ENCODE measurements around the gene SARNP. TPM values are rescaled to one million over a fixed set of nuclear protein-coding genes. Genes with fewer than 3 reads are reported as not detected.

The SARNP gene
- total RNA-seq, 1 donor from 2014 or later, result 75.1 TPM

- Mint-ChIP-seq H3K27ac (peak overlapping the region; percentile 92), H3K4me3 (peak overlapping the region; percentile 98), H3K4me1 (ENCODE audit: low read depth) (peaks cover 34% of the 10 kb centered on the region), H3K27me3 (ENCODE audit: insufficient read depth) (no peaks in the 10 kb centered on the region), H3K36me3 (ENCODE audit: low read depth) (peaks cover 21% of the 10 kb centered on the region), H3K9me3 (no peaks in the 10 kb centered on the region)
- peak; percentile 39 for DNase-seq (ENCODE audit: low spot score)
- intact Hi-C loops (cut with micrococcal nuclease), result no loop called here
Observed at GRCh38 chr12:55830601-55831446, 13.3 kb upstream of the SARNP start.

DNA sequence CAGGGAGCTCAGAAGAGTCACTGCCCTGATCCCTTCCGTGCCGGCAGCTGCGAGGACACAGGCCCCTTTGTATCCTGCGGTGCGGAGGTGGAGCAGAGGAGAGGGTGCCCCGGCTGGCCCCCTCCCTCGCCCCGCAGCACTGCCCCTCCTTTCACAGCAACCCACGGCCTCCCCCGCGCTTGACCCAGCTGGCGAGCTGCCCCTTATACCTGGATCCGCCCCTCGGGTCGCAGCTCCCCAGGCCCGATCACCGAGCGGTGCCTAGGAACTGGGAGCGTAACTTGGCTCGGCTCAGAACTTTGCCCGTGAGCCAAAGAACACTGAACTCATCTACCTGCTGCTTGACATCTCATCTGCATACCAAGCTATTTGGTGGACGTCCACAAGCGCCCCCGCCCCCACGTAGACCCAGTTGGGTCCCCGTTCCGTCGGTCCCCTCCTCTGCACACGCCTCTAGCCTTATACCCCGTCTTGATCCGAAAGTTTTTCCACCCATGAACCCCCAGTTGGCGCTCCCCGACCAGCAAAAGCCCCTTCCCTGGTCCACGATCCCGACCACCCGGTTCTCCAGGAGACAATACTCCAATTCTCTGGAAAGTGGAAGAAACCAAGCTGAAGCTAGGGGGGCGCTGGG is 12.6 kb upstream of the SARNP start:
- H3K9me3 Mint-ChIP-seq, result no peaks in the 10 kb centered on the region
- peak overlapping the region; percentile 98 for H3K4me3 Mint-ChIP-seq
- intact Hi-C loops (cut with micrococcal nuclease), result loop anchor here (1.0 to 5.0 kb wide), 9 partner anchors 12 to 857 kb away; partner anchors contain the start of genes ORMDL2, PA2G4, PTGES3 and PYM1
- DNase-seq (ENCODE audit: low spot score), result peak; percentile 22
- H3K4me1 Mint-ChIP-seq (ENCODE audit: low read depth), result peaks cover 37% of the 10 kb centered on the region
- peak overlapping the region; percentile 92 for H3K27ac Mint-ChIP-seq
- peaks cover 23% of the 10 kb centered on the region for H3K36me3 Mint-ChIP-seq (ENCODE audit: low read depth)
- no peaks in the 10 kb centered on the region for H3K27me3 Mint-ChIP-seq (ENCODE audit: insufficient read depth)

- H3K27me3 Mint-ChIP-seq (ENCODE audit: insufficient read depth), result no peaks in the 10 kb centered on the region
- H3K4me1 Mint-ChIP-seq (ENCODE audit: low read depth), result peaks cover 47% of the 10 kb centered on the region
- no peak for DNase-seq (ENCODE audit: low spot score)
- peaks cover 25% of the 10 kb centered on the region for H3K36me3 Mint-ChIP-seq (ENCODE audit: low read depth)
- H3K9me3 Mint-ChIP-seq, result no peaks in the 10 kb centered on the region
- H3K27ac Mint-ChIP-seq, result peak overlapping the region; percentile 71
- intact Hi-C loops (cut with micrococcal nuclease), result loop anchor here (2.0 to 5.0 kb wide), 3 partner anchors 70 to 859 kb away; partner anchors contain the start of genes PTGES3 and PYM1
- peak overlapping the region; percentile 98 for H3K4me3 Mint-ChIP-seq
Observed at GRCh38 chr12:55828357-55828756, 10.8 kb upstream of the SARNP start.

DNA sequence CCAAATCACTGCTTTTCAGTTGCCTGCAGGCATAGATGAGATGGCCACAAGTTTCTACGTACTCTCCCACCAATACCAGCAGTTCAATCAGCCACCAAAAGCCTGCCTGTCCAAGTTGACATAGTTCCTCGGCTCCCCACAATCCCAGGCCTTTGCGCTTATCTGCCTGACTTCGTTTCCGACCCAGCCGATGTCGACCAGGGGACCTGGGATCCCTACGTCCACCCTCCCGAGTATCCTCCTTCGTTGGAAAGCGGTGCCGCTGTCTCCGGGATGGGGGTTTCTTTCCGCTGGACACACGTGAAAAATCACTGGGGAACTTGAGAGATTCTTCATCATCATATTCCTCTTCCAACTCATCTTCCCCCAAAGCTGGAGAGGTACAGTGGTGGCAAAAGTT is 10.3 kb upstream of the SARNP start:
- Mint-ChIP-seq H3K4me1 (ENCODE audit: low read depth) (peaks cover 47% of the 10 kb centered on the region), H3K27me3 (ENCODE audit: insufficient read depth) (no peaks in the 10 kb centered on the region), H3K4me3 (peak overlapping the region; percentile 98), H3K9me3 (no peaks in the 10 kb centered on the region), H3K27ac (peak overlapping the region; percentile 71), H3K36me3 (ENCODE audit: low read depth) (peaks cover 30% of the 10 kb centered on the region)
- DNase-seq (ENCODE audit: low spot score), result no peak
- intact Hi-C loops (cut with micrococcal nuclease), result loop anchor here (2.0 to 5.0 kb wide), 3 partner anchors 71 to 859 kb away; partner anchors contain the start of genes PTGES3 and PYM1

- Mint-ChIP-seq H3K36me3 (ENCODE audit: low read depth) (peaks cover 46% of the 10 kb centered on the region), H3K9me3 (no peaks in the 10 kb centered on the region), H3K4me3 (peak overlapping the region; percentile 13), H3K27ac (peak overlapping the region; percentile 57), H3K27me3 (ENCODE audit: insufficient read depth) (no peaks in the 10 kb centered on the region), H3K4me1 (ENCODE audit: low read depth) (peaks cover 36% of the 10 kb centered on the region)
- intact Hi-C loops (cut with micrococcal nuclease), result loop anchor here (5.0 kb wide), 1 partner anchor 863 kb away; the partner anchor contains the start of gene PTGES3
- no peak for DNase-seq (ENCODE audit: low spot score)
Observed at GRCh38 chr12:55824726-55825125, 7.2 kb upstream of the SARNP start.

- intact Hi-C loops (cut with micrococcal nuclease), result no loop called here
- H3K27ac Mint-ChIP-seq, result peak overlapping the region; percentile 8
- peaks cover 54% of the 10 kb centered on the region for H3K36me3 Mint-ChIP-seq (ENCODE audit: low read depth)
- no peak overlapping the region for H3K4me3 Mint-ChIP-seq
- no peaks in the 10 kb centered on the region for H3K27me3 Mint-ChIP-seq (ENCODE audit: insufficient read depth)
- H3K9me3 Mint-ChIP-seq, result no peaks in the 10 kb centered on the region
- H3K4me1 Mint-ChIP-seq (ENCODE audit: low read depth), result peaks cover 45% of the 10 kb centered on the region
- DNase-seq (ENCODE audit: low spot score), result no peak
Observed at GRCh38 chr12:55823419-55823818, 5.9 kb upstream of the SARNP start.

- H3K27me3 Mint-ChIP-seq (ENCODE audit: insufficient read depth), result no peaks in the 10 kb centered on the region
- no peak overlapping the region for H3K27ac Mint-ChIP-seq
- H3K4me3 Mint-ChIP-seq, result no peak overlapping the region
- H3K36me3 Mint-ChIP-seq (ENCODE audit: low read depth), result peaks cover 42% of the 10 kb centered on the region
- intact Hi-C loops (cut with micrococcal nuclease), result no loop called here
- H3K4me1 Mint-ChIP-seq (ENCODE audit: low read depth), result peaks cover 35% of the 10 kb centered on the region
- no peak for DNase-seq (ENCODE audit: low spot score)
- no peaks in the 10 kb centered on the region for H3K9me3 Mint-ChIP-seq
Observed at GRCh38 chr12:55822228-55822627, 4.7 kb upstream of the SARNP start.

- H3K36me3 Mint-ChIP-seq (ENCODE audit: low read depth), result peaks cover 37% of the 10 kb centered on the region
- no peak for DNase-seq (ENCODE audit: low spot score)
- no peaks in the 10 kb centered on the region for H3K9me3 Mint-ChIP-seq
- no peaks in the 10 kb centered on the region for H3K27me3 Mint-ChIP-seq (ENCODE audit: insufficient read depth)
- H3K4me1 Mint-ChIP-seq (ENCODE audit: low read depth), result peaks cover 32% of the 10 kb centered on the region
- no peak overlapping the region for H3K27ac Mint-ChIP-seq
- intact Hi-C loops (cut with micrococcal nuclease), result no loop called here
- H3K4me3 Mint-ChIP-seq, result no peak overlapping the region
Observed at GRCh38 chr12:55820679-55821078, 3.2 kb upstream of the SARNP start.

- no peaks in the 10 kb centered on the region for H3K9me3 Mint-ChIP-seq
- H3K36me3 Mint-ChIP-seq (ENCODE audit: low read depth), result peaks cover 36% of the 10 kb centered on the region
- no peak for DNase-seq (ENCODE audit: low spot score)
- intact Hi-C loops (cut with micrococcal nuclease), result loop anchor here (1.0 to 5.0 kb wide), 7 partner anchors 10 to 628 kb away; partner anchors contain the start of genes CS, DNAJC14, IKZF4 and NABP2
- no peak overlapping the region for H3K27ac Mint-ChIP-seq
- H3K4me1 Mint-ChIP-seq (ENCODE audit: low read depth), result peaks cover 28% of the 10 kb centered on the region
- no peak overlapping the region for H3K4me3 Mint-ChIP-seq
- H3K27me3 Mint-ChIP-seq (ENCODE audit: insufficient read depth), result no peaks in the 10 kb centered on the region
Observed at GRCh38 chr12:55818886-55819285, 1.4 kb upstream of the SARNP start.

GRCh38 chr12:55818140-55818728 is 710 bp upstream of the SARNP start:
- no peak overlapping the region for H3K4me3 Mint-ChIP-seq
- no peak for DNase-seq (ENCODE audit: low spot score)
- peaks cover 35% of the 10 kb centered on the region for H3K36me3 Mint-ChIP-seq (ENCODE audit: low read depth)
- no peaks in the 10 kb centered on the region for H3K9me3 Mint-ChIP-seq
- intact Hi-C loops (cut with micrococcal nuclease), result loop anchor here (1.0 to 5.0 kb wide), 7 partner anchors 11 to 629 kb away; partner anchors contain the start of genes CS, DNAJC14, IKZF4 and NABP2
- H3K27ac Mint-ChIP-seq, result no peak overlapping the region
- H3K27me3 Mint-ChIP-seq (ENCODE audit: insufficient read depth), result no peaks in the 10 kb centered on the region
- H3K4me1 Mint-ChIP-seq (ENCODE audit: low read depth), result peaks cover 31% of the 10 kb centered on the region

DNA sequence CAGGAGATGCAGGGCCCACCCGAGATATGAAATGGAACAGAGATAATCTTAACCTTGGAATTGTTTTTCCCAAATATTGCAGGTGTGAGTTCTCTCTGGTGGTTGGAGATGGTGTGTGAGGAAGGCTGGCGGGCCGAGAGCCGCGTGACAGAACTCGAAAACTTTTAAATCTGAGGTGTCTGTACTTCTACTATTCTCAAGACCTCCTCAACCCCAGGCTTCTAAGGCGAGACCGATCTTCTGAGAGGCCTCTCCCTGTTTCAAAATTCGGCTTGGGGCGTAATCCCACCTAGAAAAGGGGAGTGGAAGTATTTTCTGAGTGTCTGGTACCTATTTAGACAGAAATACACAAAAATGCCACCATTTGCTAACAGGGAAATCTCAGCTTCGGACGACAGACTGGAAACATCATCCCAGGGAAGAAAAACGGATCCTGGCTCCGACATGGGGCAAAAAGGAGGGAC is 611 bp downstream of the SARNP start:
- intact Hi-C loops (cut with micrococcal nuclease), result loop anchor here (1.0 to 5.0 kb wide), 13 partner anchors 74 to 630 kb away; partner anchors contain the start of genes CD63, GDF11, IKZF4 and NABP2

DNA sequence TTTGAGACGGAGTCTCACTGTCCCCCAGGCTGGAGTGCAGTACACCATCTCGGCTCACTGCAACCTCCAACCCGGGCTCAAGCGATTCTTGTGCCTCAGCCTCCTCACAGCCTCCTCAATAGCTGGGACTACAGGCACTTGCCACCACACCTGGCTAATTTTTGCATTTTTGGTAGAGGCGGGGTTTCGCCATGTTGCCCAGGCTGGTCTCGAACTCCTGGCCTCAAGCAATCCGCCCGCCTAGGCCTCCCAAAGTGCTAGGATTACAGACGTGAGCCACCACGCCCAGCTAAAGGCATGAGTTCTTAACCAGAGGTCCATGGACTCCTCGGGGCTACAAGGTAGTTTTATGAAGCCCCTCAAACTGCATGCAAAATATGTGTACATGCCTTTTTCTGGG is 2.1 kb downstream of the SARNP start:
- intact Hi-C loops (cut with micrococcal nuclease), result loop anchor here (5.0 kb wide), 4 partner anchors 207 to 632 kb away; partner anchors contain the start of genes IKZF4, NABP2, RNF41 and RPL41
- peaks cover 45% of the 10 kb centered on the region for H3K4me1 Mint-ChIP-seq (ENCODE audit: low read depth)
- H3K4me3 Mint-ChIP-seq, result peak overlapping the region; percentile 73
- DNase-seq (ENCODE audit: low spot score), result no peak
- H3K9me3 Mint-ChIP-seq, result no peaks in the 10 kb centered on the region
- peaks cover 28% of the 10 kb centered on the region for H3K36me3 Mint-ChIP-seq (ENCODE audit: low read depth)
- H3K27me3 Mint-ChIP-seq (ENCODE audit: insufficient read depth), result no peaks in the 10 kb centered on the region
- no peak overlapping the region for H3K27ac Mint-ChIP-seq

More for the DNA sequence above, 611 bp downstream of the SARNP start:
- Mint-ChIP-seq H3K36me3 (ENCODE audit: low read depth) (peaks cover 31% of the 10 kb centered on the region), H3K9me3 (no peaks in the 10 kb centered on the region), H3K4me1 (ENCODE audit: low read depth) (peaks cover 39% of the 10 kb centered on the region), H3K27me3 (ENCODE audit: insufficient read depth) (no peaks in the 10 kb centered on the region), H3K27ac (no peak overlapping the region), H3K4me3 (no peak overlapping the region)
- no peak for DNase-seq (ENCODE audit: low spot score)

Measured in activated T-helper 1 cell treated with anti-CD3 and anti-CD28 coated beads, Interleukin-12 subunit alpha, Interleukin-12 subunit beta, Interleukin-2, Interleukin-4 antibody, amounts not matched to agents 30 ng/mL and 10 ng/mL and 1 ng/mL, durations not matched to agents 14 hours and 24 hours and 36 hours (primary cell).